ENCODE measurements around the gene FPGS. TPM values are rescaled to one million over a fixed set of nuclear protein-coding genes. Genes with fewer than 3 reads are reported as not detected.

FPGS gene
- total and polyA plus RNA-seq, 9 donors, result 18.9 to 209 (median 154) TPM

GRCh38 chr9:127776195-127776923, 26.3 kb upstream of the FPGS start:
- Histone ChIP-seq H3K36me3 (no peaks in the 10 kb centered on the region), H3K27ac (no peak overlapping the region), H3K4me1 (ENCODE audit: insufficient read depth) (peaks cover 2% of the 10 kb centered on the region), H3K27me3 (no peaks in the 10 kb centered on the region), H3K4me3 (no peak overlapping the region), H3K9me3 (no peaks in the 10 kb centered on the region)
- TF ChIP-seq POLR2A (IDR thresholded peaks at IDR 0.05) (no peak), EP300 (IDR thresholded peaks at IDR 0.05) (no peak)
- TF ChIP-seq, protein P1, sequence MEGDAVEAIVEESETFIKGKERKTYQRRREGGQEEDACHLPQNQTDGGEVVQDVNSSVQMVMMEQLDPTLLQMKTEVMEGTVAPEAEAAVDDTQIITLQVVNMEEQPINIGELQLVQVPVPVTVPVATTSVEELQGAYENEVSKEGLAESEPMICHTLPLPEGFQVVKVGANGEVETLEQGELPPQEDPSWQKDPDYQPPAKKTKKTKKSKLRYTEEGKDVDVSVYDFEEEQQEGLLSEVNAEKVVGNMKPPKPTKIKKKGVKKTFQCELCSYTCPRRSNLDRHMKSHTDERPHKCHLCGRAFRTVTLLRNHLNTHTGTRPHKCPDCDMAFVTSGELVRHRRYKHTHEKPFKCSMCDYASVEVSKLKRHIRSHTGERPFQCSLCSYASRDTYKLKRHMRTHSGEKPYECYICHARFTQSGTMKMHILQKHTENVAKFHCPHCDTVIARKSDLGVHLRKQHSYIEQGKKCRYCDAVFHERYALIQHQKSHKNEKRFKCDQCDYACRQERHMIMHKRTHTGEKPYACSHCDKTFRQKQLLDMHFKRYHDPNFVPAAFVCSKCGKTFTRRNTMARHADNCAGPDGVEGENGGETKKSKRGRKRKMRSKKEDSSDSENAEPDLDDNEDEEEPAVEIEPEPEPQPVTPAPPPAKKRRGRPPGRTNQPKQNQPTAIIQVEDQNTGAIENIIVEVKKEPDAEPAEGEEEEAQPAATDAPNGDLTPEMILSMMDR (IDR thresholded peaks at IDR 0.05), result no peak
- no peak for DNase-seq
- 75 to 76% (median 76%) methylated on average over 15 of the region's 15 CpGs for WGBS, 3 donors
- intact Hi-C loops (cut with DNase I), result no loop called here

GRCh38 chr9:127776924-127777289, 25.8 kb upstream of the FPGS start:
- intact Hi-C loops (cut with DNase I), result no loop called here
- no peak overlapping the region for H3K27ac ChIP-seq
- H3K9me3 ChIP-seq, result no peaks in the 10 kb centered on the region
- no peaks in the 10 kb centered on the region for H3K27me3 ChIP-seq
- H3K36me3 ChIP-seq, result no peaks in the 10 kb centered on the region
- 75 to 78% (median 76%) methylated on average over 5 of the region's 5 CpGs for WGBS, 3 donors
- DNase-seq, result no peak
- no peaks in the 10 kb centered on the region for H3K4me1 ChIP-seq (ENCODE audit: insufficient read depth)
- no peak overlapping the region for H3K4me3 ChIP-seq
- TF ChIP-seq, protein P1 (IDR thresholded peaks at IDR 0.05), result no peak
- no peak for TF ChIP-seq POLR2A (IDR thresholded peaks at IDR 0.05)

GRCh38 chr9:127777368-127777980, 25.2 kb upstream of the FPGS start:
- H3K36me3 ChIP-seq, result no peaks in the 10 kb centered on the region
- intact Hi-C loops (cut with DNase I), result no loop called here
- H3K4me3 ChIP-seq, result no peak overlapping the region
- WGBS, 3 donors, result 80 to 87% (median 85%) methylated on average over 18 of the region's 18 CpGs
- H3K27me3 ChIP-seq, result no peaks in the 10 kb centered on the region
- DNase-seq, result no peak
- H3K27ac ChIP-seq, result no peak overlapping the region
- TF ChIP-seq POLR2A (IDR thresholded peaks at IDR 0.05) (no peak), EP300 (IDR thresholded peaks at IDR 0.05) (no peak)
- TF ChIP-seq, protein P1 (IDR thresholded peaks at IDR 0.05), result no peak
- no peaks in the 10 kb centered on the region for H3K4me1 ChIP-seq (ENCODE audit: insufficient read depth)
- H3K9me3 ChIP-seq, result no peaks in the 10 kb centered on the region

DNA sequence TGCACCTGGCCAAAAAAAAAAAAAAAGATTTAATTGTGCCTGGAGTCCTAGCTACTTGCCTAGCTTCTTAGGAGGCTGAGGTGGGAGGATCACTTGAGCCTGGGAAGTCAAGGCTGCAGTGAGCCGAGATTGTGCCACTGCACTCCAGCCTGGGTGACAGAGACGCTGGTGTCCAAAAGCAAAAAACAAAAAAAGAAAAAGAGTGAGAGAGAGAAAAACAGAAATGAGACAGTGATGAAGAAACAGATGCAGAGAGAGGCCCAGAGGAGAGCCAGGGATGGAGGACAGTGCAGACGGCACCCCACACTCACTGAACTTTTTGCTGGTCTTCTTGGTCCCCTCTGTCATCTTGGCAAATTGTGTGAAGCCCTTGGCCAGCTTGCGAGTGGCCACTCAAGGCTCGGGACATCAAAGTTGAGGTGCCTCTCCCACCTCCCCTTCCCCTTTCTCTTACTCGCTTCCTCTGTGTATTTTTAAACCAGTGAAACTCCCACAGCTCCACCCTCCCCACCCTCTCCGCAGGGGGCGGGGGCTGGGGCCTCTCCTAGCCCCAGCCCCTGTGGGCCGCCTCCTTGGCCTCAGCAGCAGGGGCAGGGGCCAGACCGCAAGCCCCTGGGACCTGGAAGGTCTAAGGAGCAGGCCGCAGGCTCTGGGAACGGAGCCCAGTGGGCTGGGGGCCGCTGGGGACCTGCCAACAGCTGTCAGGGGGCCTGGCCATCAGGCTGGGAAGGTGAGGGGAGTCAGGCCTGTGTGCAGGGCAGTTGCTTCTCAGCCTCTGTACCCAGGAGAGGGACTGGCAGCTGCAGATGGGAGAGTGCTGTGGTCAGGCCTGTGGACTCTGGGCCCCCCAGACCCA, 24.2 kb upstream of the FPGS start, which contains the start of gene SH2D3C:
SH2D3C (minus strand) TSS at position 387 of the 856 bp plus-strand sequence; CDS start at position 348, 39 bp downstream.
- H3K27me3 ChIP-seq, result no peaks in the 10 kb centered on the region
- no peaks in the 10 kb centered on the region for H3K36me3 ChIP-seq
- intact Hi-C loops (cut with DNase I), result no loop called here
- TF ChIP-seq EP300 (IDR thresholded peaks at IDR 0.05), result no peak
- TF ChIP-seq POLR2A (IDR thresholded peaks at IDR 0.05), result no peak
- TF ChIP-seq, protein P1 (IDR thresholded peaks at IDR 0.05), result no peak
- H3K4me1 ChIP-seq (ENCODE audit: insufficient read depth), result no peaks in the 10 kb centered on the region
- H3K4me3 ChIP-seq, result no peak within 1 kb of the TSS
- peak in 1 of 5 donors; percentile 44 for DNase-seq
- peak within 1 kb of the TSS; percentile 68 to 69 for H3K27ac ChIP-seq
- 34 to 38% (median 37%) methylated on average over 13 of the region's 13 CpGs for WGBS, 3 donors
- H3K9me3 ChIP-seq, result no peaks in the 10 kb centered on the region

Measured in ovary (tissue), 9 donors.